ENCODE data around the gene PTGFR. TPM values are rescaled to one million over a fixed set of nuclear protein-coding genes. Genes with fewer than 3 reads are reported as not detected.

PTGFR gene
- total RNA-seq, 4 donors from 2014 or later: 0.66 to 2.3 (median 1.6) TPM; not detected in 1

DNA sequence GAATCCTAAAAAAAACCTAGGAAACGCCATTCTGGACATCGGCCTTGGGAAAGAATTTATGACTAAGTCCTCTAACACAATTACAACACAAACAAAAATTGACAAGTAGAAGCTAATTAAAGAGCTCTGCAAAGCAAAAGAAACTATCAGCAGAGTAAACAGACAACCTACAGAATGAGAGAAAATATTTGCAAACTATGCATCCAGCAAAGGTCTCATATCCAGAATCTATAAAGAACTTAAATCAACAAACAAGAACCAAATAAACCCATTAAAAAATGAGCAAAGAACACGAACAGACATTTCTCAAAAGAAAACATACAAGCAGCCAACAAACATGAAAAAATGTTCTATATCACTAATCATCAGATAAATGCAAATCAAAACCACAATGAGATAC lies 58.6 kb downstream of the PTGFR start:
- intact Hi-C loops (cut with DNase I): no loop called here
- H3K36me3 ChIP-seq: no peaks in the 10 kb centered on the region
- DNase-seq: no peak
- peaks cover 0 to 10% (median 5%) of the 10 kb centered on the region in 3 donors for H3K9me3 ChIP-seq
- 44 to 54% methylated on average over 3 of the region's 3 CpGs for WGBS, 2 donors
- no peak overlapping the region for H3K27ac ChIP-seq
- no peak overlapping the region for H3K4me3 ChIP-seq
- no peaks in the 10 kb centered on the region for H3K4me1 ChIP-seq
- TF ChIP-seq, protein P1, sequence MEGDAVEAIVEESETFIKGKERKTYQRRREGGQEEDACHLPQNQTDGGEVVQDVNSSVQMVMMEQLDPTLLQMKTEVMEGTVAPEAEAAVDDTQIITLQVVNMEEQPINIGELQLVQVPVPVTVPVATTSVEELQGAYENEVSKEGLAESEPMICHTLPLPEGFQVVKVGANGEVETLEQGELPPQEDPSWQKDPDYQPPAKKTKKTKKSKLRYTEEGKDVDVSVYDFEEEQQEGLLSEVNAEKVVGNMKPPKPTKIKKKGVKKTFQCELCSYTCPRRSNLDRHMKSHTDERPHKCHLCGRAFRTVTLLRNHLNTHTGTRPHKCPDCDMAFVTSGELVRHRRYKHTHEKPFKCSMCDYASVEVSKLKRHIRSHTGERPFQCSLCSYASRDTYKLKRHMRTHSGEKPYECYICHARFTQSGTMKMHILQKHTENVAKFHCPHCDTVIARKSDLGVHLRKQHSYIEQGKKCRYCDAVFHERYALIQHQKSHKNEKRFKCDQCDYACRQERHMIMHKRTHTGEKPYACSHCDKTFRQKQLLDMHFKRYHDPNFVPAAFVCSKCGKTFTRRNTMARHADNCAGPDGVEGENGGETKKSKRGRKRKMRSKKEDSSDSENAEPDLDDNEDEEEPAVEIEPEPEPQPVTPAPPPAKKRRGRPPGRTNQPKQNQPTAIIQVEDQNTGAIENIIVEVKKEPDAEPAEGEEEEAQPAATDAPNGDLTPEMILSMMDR (IDR thresholded peaks at IDR 0.05): no peak
- no peak for TF ChIP-seq POLR2A (IDR thresholded peaks at IDR 0.05)
- H3K27me3 ChIP-seq: no peaks in the 10 kb centered on the region

DNA sequence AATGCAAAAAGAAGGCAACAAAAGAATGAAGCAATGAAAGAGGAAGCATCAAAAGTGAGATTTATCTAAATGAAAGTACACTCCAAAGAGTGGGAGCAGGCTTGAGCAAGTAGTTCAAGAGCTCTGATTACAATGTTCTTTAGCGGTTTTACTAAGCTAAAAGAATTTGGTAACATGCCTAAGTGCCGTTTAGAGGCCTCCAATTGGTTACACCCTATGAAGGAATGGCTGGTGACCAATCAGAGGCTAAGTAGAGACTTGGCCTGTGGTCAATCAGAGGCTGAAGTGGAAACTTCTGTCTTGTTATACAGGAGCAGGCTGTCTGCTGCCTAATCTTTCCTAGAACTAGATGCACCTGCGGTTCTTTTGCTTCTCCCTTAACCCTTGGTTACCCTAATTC lies 59.1 kb downstream of the PTGFR start:
- Histone ChIP-seq H3K9me3 (peaks cover 0 to 10% (median 5%) of the 10 kb centered on the region in 3 donors), H3K36me3 (no peaks in the 10 kb centered on the region), H3K27ac (no peak overlapping the region), H3K4me1 (no peaks in the 10 kb centered on the region), H3K27me3 (no peaks in the 10 kb centered on the region), H3K4me3 (no peak overlapping the region)
- intact Hi-C loops (cut with DNase I): no loop called here
- DNase-seq: no peak
- WGBS, 2 donors: 42 to 49% methylated on average over 3 of the region's 3 CpGs
- TF ChIP-seq POLR2A (IDR thresholded peaks at IDR 0.05): no peak
- TF ChIP-seq, protein P1 (IDR thresholded peaks at IDR 0.05): no peak

DNA sequence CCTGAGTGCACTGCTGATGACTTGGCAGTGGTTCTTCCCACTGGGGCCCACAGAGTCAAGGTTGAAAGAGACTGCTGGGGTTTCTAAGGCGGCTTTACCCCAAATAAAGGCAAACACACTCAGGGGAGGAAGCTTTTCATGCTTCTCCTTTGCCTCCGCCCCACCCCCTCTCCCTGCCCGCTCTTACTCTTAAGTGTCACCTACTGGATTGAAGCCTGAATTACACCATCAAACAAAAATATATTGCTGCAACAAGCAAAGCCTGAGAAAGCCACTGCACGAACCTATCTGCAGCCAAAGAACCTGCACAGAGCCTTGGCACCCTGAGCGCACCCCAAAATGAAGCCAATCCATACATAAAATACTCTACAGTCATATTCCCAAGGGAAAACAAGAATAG lies 63.1 kb downstream of the PTGFR start:
- H3K4me1 ChIP-seq: no peaks in the 10 kb centered on the region
- no peak for DNase-seq
- H3K36me3 ChIP-seq: no peaks in the 10 kb centered on the region
- H3K4me3 ChIP-seq: no peak overlapping the region
- H3K27ac ChIP-seq: no peak overlapping the region
- intact Hi-C loops (cut with DNase I): no loop called here
- H3K27me3 ChIP-seq: no peaks in the 10 kb centered on the region
- H3K9me3 ChIP-seq: peaks cover 0 to 10% (median 5%) of the 10 kb centered on the region in 3 donors
- 56 to 62% methylated on average over 3 to 5 of the region's 5 CpGs for WGBS, 2 donors
- TF ChIP-seq, protein P1 (IDR thresholded peaks at IDR 0.05): no peak
- no peak for TF ChIP-seq POLR2A (IDR thresholded peaks at IDR 0.05)

GRCh38 chr1:78554840-78555239 lies 64.1 kb downstream of the PTGFR start:
- no peak for DNase-seq
- no peaks in the 10 kb centered on the region for H3K27me3 ChIP-seq
- H3K36me3 ChIP-seq: no peaks in the 10 kb centered on the region
- no peak overlapping the region for H3K4me3 ChIP-seq
- TF ChIP-seq, protein P1 (IDR thresholded peaks at IDR 0.05): no peak
- no peak for TF ChIP-seq POLR2A (IDR thresholded peaks at IDR 0.05)
- intact Hi-C loops (cut with DNase I): no loop called here
- no peaks in the 10 kb centered on the region for H3K4me1 ChIP-seq
- H3K27ac ChIP-seq: no peak overlapping the region
- peaks cover 0 to 10% (median 3%) of the 10 kb centered on the region in 3 donors for H3K9me3 ChIP-seq

DNA sequence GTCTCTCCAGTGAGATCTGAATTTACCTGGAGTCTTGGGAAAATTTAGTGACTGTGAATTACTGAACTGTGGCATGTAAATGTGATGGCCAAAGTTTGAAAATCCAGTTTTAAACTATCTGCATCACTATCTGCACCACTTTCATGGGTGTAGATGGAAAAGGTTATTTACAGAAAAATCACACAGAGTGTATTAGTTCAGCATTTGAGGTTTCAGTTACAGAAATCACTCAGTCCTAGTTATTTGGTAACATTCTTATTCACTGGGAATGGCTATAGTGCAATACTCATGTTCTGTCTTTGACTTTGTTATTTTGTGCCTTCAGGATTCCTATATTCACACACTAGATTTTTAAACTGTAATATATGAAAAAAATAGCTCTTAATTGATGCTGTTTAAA lies 68.9 kb downstream of the PTGFR start:
- TF ChIP-seq, protein P1 (IDR thresholded peaks at IDR 0.05): no peak
- no peak for TF ChIP-seq POLR2A (IDR thresholded peaks at IDR 0.05)
- DNase-seq: no peak
- no peaks in the 10 kb centered on the region for H3K36me3 ChIP-seq
- H3K9me3 ChIP-seq: no peaks in the 10 kb centered on the region
- H3K27me3 ChIP-seq: no peaks in the 10 kb centered on the region
- H3K27ac ChIP-seq: no peak overlapping the region
- no peak overlapping the region for H3K4me3 ChIP-seq
- intact Hi-C loops (cut with DNase I): no loop called here
- H3K4me1 ChIP-seq: no peaks in the 10 kb centered on the region

Measured in esophagus squamous epithelium (tissue), 5 donors.